Testis (tissue), 3 donors: ENCODE results near the gene RCAN3. TPM values are rescaled to one million over a fixed set of nuclear protein-coding genes. Genes with fewer than 3 reads are reported as not detected.
"Not testable (repeated sequence)": the region's sequence is repeated elsewhere in the genome, so short reads cannot be mapped to it uniquely, and the experiment has no call there.

ENCODE experiments used
- DNase-seq: peaks from one replicate; pipeline ENCODE4 v3.0.0-alpha.2; 2019
- H3K27ac ChIP-seq, 2 donors: fragments of 200-600 bp; sonication (generic); one replicate each; pipeline ENCODE4 v1.5.1; 2019
- H3K27me3 ChIP-seq: fragments of 200-600 bp; sonication (generic); one replicate; pipeline ENCODE4 v1.5.1; 2019
- H3K36me3 ChIP-seq: fragments of 200-600 bp; sonication (generic); one replicate; pipeline ENCODE4 v1.5.1; 2017; ENCODE audit warnings: low read depth; ENCODE audit errors: missing control alignments
- H3K4me1 ChIP-seq: fragments of 200-600 bp; sonication (generic); one replicate; pipeline ENCODE4 v1.5.1; 2019
- H3K4me3 ChIP-seq, 2 donors: fragments of 200-600 bp; sonication (generic); one replicate each; pipeline ENCODE4 v1.5.1; 2017 to 2019
- H3K9me3 ChIP-seq: fragments of 200-600 bp; sonication (generic); one replicate; pipeline ENCODE4 v1.5.1; 2017
- POLR2A ChIP-seq: fragments of 450-650 bp; IDR thresholded peaks from one replicate; pipeline ENCODE4 v1.6.1; 2017; ENCODE audit warnings: antibody characterized with exemption, mild to moderate bottlenecking, moderate library complexity
- WGBS, 2 donors: methylation state at CpG; one replicate each; pipeline ENCODE4 v1.1.5; 2018; 5-methylcytosine and 5-hydroxymethylcytosine counted together
- intact Hi-C: fragments of 100-400 bp; cut with DNase I; formaldehyde crosslinking; loops from one replicate; pipeline ENCODE4 v1.15.1; 2023; ENCODE audit warnings: low total_unique reads
- polyA plus RNA-seq: library from polyadenylated mRNA; stranded (reverse); fragments of 350-450 nt; fragmentation: Illumina TruSeq; extraction: RNeasy Lipid Tissue Mini Kit (QIAGEN cat#74804); gene quantifications from one replicate; pipeline ENCODE4 v1.2.3, GENCODE V29; 2014; ENCODE audit warnings: low read depth, low replicate concordance; ENCODE audit not compliant: insufficient read depth
- total RNA-seq, 2 donors: library from RNA; depleted of rRNA; stranded (reverse); fragments of >200 nt; gene quantifications; one replicate each; pipeline ENCODE4 v1.2.3, GENCODE V29; 2016
- TF ChIP-seq, protein P1 (sequence below), 3 experiments: fragments of 450-650 bp in 2 of 3; fragments of 200-600 bp in 1 of 3; sonication (generic) in 1 of 3; IDR thresholded peaks; one replicate each; pipeline ENCODE4 v1.5.1; 2016 to 2019; ENCODE audit warnings: antibody characterized with exemption in 3 of 3, mild to moderate bottlenecking in 2 of 3, moderate library complexity in 1 of 3

The RCAN3 gene
- total and polyA plus RNA-seq, 3 donors from 2014 or later = 4.2 to 8.0 (median 7.9) TPM

DNA sequence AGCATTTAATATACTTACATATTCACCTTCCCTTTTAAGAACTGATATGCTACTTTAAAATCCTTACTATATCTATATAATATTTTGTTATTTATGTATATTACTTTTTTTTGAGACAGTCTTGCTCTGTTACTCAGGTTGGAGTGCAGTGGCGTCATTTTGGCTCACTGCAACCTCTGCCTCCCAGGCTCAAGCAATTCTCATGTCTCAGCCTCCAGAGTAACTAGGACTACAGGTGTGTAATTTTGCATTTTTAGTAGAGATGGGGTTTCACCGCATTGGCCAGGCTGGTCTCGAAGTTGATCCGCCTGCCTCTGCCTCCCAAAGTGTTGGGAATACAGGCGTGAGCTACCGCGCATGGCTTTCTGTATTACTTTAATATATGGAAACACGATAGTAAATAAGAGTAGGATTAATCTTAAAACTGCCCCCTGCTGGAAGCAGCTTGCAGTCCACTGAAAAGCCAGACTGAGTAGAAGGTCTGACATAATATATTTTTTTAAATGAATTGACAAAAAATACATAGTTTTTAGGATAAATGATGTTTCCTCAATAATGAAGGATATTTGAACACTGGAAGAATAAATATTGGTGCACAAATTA, 24.4 kb downstream of the RCAN3 start:
- Histone ChIP-seq H3K36me3 (no peaks in the 10 kb centered on the region), H3K4me1 (no peaks in the 10 kb centered on the region), H3K27me3 (no peaks in the 10 kb centered on the region), H3K9me3 (no peaks in the 10 kb centered on the region), H3K4me3 (no peak overlapping the region), H3K27ac (no peak overlapping the region)
- TF ChIP-seq, protein P1, sequence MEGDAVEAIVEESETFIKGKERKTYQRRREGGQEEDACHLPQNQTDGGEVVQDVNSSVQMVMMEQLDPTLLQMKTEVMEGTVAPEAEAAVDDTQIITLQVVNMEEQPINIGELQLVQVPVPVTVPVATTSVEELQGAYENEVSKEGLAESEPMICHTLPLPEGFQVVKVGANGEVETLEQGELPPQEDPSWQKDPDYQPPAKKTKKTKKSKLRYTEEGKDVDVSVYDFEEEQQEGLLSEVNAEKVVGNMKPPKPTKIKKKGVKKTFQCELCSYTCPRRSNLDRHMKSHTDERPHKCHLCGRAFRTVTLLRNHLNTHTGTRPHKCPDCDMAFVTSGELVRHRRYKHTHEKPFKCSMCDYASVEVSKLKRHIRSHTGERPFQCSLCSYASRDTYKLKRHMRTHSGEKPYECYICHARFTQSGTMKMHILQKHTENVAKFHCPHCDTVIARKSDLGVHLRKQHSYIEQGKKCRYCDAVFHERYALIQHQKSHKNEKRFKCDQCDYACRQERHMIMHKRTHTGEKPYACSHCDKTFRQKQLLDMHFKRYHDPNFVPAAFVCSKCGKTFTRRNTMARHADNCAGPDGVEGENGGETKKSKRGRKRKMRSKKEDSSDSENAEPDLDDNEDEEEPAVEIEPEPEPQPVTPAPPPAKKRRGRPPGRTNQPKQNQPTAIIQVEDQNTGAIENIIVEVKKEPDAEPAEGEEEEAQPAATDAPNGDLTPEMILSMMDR (IDR thresholded peaks at IDR 0.05) = peak in 2 of 3 experiments; percentile 27 to 49
- no peak for TF ChIP-seq POLR2A
- intact Hi-C loops = no loop called here
- WGBS, 2 donors = 84 to 94% methylated on average over 8 of the region's 8 CpGs
- DNase-seq = no peak

GRCh38 chr1:24528744-24529143, 26.1 kb downstream of the RCAN3 start:
- H3K36me3 ChIP-seq = no peaks in the 10 kb centered on the region
- no peak for DNase-seq
- no peak overlapping the region for H3K4me3 ChIP-seq
- 93 to 99% methylated on average over 2 of the region's 2 CpGs for WGBS, 2 donors
- no peaks in the 10 kb centered on the region for H3K9me3 ChIP-seq
- H3K27me3 ChIP-seq = no peaks in the 10 kb centered on the region
- TF ChIP-seq POLR2A = no peak
- TF ChIP-seq, protein P1 (IDR thresholded peaks at IDR 0.05) = no peak
- H3K27ac ChIP-seq = no peak overlapping the region
- no peaks in the 10 kb centered on the region for H3K4me1 ChIP-seq
- intact Hi-C loops = no loop called here

GRCh38 chr1:24529292-24529691, 26.7 kb downstream of the RCAN3 start:
- H3K9me3 ChIP-seq, H3K27me3 ChIP-seq, H3K36me3 ChIP-seq, DNase-seq, H3K4me1 ChIP-seq, H3K4me3 ChIP-seq, intact Hi-C loops, H3K27ac ChIP-seq: not testable (repeated sequence)
- WGBS, 2 donors = 92 to 97% methylated on average over 7 of the region's 7 CpGs

- Histone ChIP-seq H3K4me3 (no peak overlapping the region), H3K27me3 (no peaks in the 10 kb centered on the region), H3K9me3 (no peaks in the 10 kb centered on the region), H3K36me3 (no peaks in the 10 kb centered on the region), H3K4me1 (no peaks in the 10 kb centered on the region), H3K27ac (no peak overlapping the region)
- intact Hi-C loops = no loop called here
- WGBS, 2 donors = 59 to 77% methylated on average over 21 of the region's 21 CpGs
- TF ChIP-seq, protein P1 (IDR thresholded peaks at IDR 0.05) = no peak
- TF ChIP-seq POLR2A = no peak
- no peak for DNase-seq
Measured at GRCh38 chr1:24535021-24535424, 32.4 kb downstream of the RCAN3 start.

GRCh38 chr1:24535778-24536177, 33.1 kb downstream of the RCAN3 start:
- DNase-seq = no peak
- Histone ChIP-seq H3K4me3 (no peak overlapping the region), H3K36me3 (no peaks in the 10 kb centered on the region), H3K4me1 (no peaks in the 10 kb centered on the region), H3K27me3 (no peaks in the 10 kb centered on the region), H3K9me3 (no peaks in the 10 kb centered on the region), H3K27ac (no peak overlapping the region)
- 89% methylated on average over 8 of the region's 8 CpGs for WGBS, 2 donors
- intact Hi-C loops = no loop called here
- TF ChIP-seq, protein P1 (IDR thresholded peaks at IDR 0.05) = no peak
- no peak for TF ChIP-seq POLR2A
